Ovary (tissue), 9 donors: ENCODE measurements around the gene HBQ1. TPM values are rescaled to one million over a fixed set of nuclear protein-coding genes. Genes with fewer than 3 reads are reported as not detected.

Source experiments
- DNase-seq, 5 donors: peaks; one replicate each; pipeline ENCODE4 v3.0.0-alpha.2; 2019 to 2020
- H3K27ac ChIP-seq, 2 donors: fragments of 200-600 bp; one replicate each; pipeline versions ENCODE4 v1.5.1 to v1.8.0; 2019 to 2022
- H3K27me3 ChIP-seq: fragments of 200-600 bp; one replicate; pipeline ENCODE4 v1.8.0; 2022
- H3K36me3 ChIP-seq: fragments of 200-600 bp; sonication (generic); one replicate; pipeline ENCODE4 v1.5.1; 2019
- H3K4me1 ChIP-seq: one replicate; pipeline ENCODE4 v1.8.1; 2013; ENCODE audit warnings: mild to moderate bottlenecking, moderate library complexity; ENCODE audit not compliant: insufficient read depth
- H3K4me3 ChIP-seq: fragments of 200-600 bp; sonication (generic); one replicate; pipeline ENCODE4 v1.5.1; 2017
- H3K9me3 ChIP-seq, 2 donors: fragments of 200-600 bp in 1 of 2; sonication (generic) in 1 of 2; one replicate each; pipeline versions ENCODE4 v1.5.1 to v1.8.1; 2013 to 2019; ENCODE audit warnings: mild to moderate bottlenecking in 1 of 2, moderate library complexity in 1 of 2
- CTCF ChIP-seq, 3 donors: fragments of 450-650 bp in 2 of 3; fragments of 200-600 bp in 1 of 3; IDR thresholded peaks; one replicate each; pipeline versions ENCODE4 v1.5.1 to v1.8.0; 2016 to 2022; ENCODE audit warnings: antibody characterized with exemption in 3 of 3, mild to moderate bottlenecking in 1 of 3
- EP300 ChIP-seq: sonication (generic); formaldehyde crosslinking; IDR thresholded peaks from one replicate; pipeline ENCODE4 v1.6.1; 2017; ENCODE audit warnings: antibody characterized with exemption
- POLR2A ChIP-seq: fragments of 450-650 bp; IDR thresholded peaks from one replicate; pipeline ENCODE4 v1.6.1; 2017; ENCODE audit warnings: antibody characterized with exemption, mild to moderate bottlenecking, moderate library complexity
- WGBS, 3 donors: extraction: QIAGEN DNeasy Blood & Tissue Kit in 1 of 3; methylation state at CpG; one replicate each; pipeline versions ENCODE4 v1.1.5 to v1.1.7; 2013 to 2017; 5-methylcytosine and 5-hydroxymethylcytosine counted together
- intact Hi-C, 4 donors: fragments of 100-400 bp; cut with DNase I; formaldehyde crosslinking; loops; one replicate each; pipeline versions ENCODE4 v1.11.0 to v1.15.1; 2022 to 2023
- polyA plus RNA-seq, 2 donors: library from polyadenylated mRNA; stranded (reverse); fragments of 200-250 nt in 1 of 2; fragments of 350-450 nt in 1 of 2; fragmentation: Illumina TruSeq in 1 of 2; extraction: RNeasy Lipid Tissue Mini Kit (QIAGEN cat#74804) in 1 of 2; gene quantifications; one replicate each; pipeline ENCODE4 v1.2.3, GENCODE V29; 2013 to 2014
- total RNA-seq, 7 donors: library from RNA; depleted of rRNA in 2 of 7; stranded (reverse); fragments of >200 nt in 2 of 7; fragmentation: NEBNext Ultra II Directional in 3 of 7; extraction: Animal tissue kit (Norgen Biotek cat#: 25700) in 3 of 7; gene quantifications; one replicate each; pipeline versions ENCODE4 v1.1.0 to v1.2.4, GENCODE V29; 2016 to 2023
- donor health status: DM: no; HTN: no; CAD: no; lungs with moderate emphysema.
- donor health status: DM: no; HTN: no; CAD: no.
- donor health status: Bipolar disorder and iron deficiency.
- donor health status: DM: yes; HTN: yes; CAD: no.
- donor health status: DM: no; HTN: no; CAD: no.
- donor health status: DM: yes; HTN: yes; CAD: no.

HBQ1 gene
- total and polyA plus RNA-seq, 9 donors, result 0.29 TPM; not detected in 8

GRCh38 chr16:143456-143855, 36.8 kb upstream of the HBQ1 start:
- Histone ChIP-seq H3K27me3 (no peaks in the 10 kb centered on the region), H3K36me3 (no peaks in the 10 kb centered on the region), H3K4me1 (no peaks in the 10 kb centered on the region), H3K4me3 (no peak overlapping the region), H3K27ac (no peak overlapping the region), H3K9me3 (no peaks in the 10 kb centered on the region)
- intact Hi-C loops, result no loop called here
- TF ChIP-seq POLR2A (no peak), CTCF (IDR thresholded peaks at IDR 0.05) (no peak), EP300 (no peak)
- WGBS, 3 donors, result 51 to 68% (median 63%) methylated on average over 6 of the region's 6 CpGs
- no peak for DNase-seq

GRCh38 chr16:144797-145252, 35.4 kb upstream of the HBQ1 start:
- H3K4me3 ChIP-seq, result no peak overlapping the region
- H3K36me3 ChIP-seq, result no peaks in the 10 kb centered on the region
- no peak for DNase-seq
- 73 to 77% (median 75%) methylated on average over 14 of the region's 14 CpGs for WGBS, 3 donors
- H3K27ac ChIP-seq, result no peak overlapping the region
- no peaks in the 10 kb centered on the region for H3K4me1 ChIP-seq
- TF ChIP-seq EP300 (no peak), CTCF (IDR thresholded peaks at IDR 0.05) (no peak), POLR2A (no peak)
- no peaks in the 10 kb centered on the region for H3K9me3 ChIP-seq
- intact Hi-C loops, result no loop called here
- H3K27me3 ChIP-seq, result no peaks in the 10 kb centered on the region

- Histone ChIP-seq H3K9me3 (no peaks in the 10 kb centered on the region), H3K27ac (no peak overlapping the region), H3K27me3 (no peaks in the 10 kb centered on the region), H3K36me3 (no peaks in the 10 kb centered on the region), H3K4me3 (no peak overlapping the region), H3K4me1 (no peaks in the 10 kb centered on the region)
- TF ChIP-seq CTCF (IDR thresholded peaks at IDR 0.05), result no peak
- no peak for TF ChIP-seq EP300
- TF ChIP-seq POLR2A, result no peak
- no peak for DNase-seq
- WGBS, 3 donors, result 75 to 88% (median 83%) methylated on average over 2 of the region's 2 CpGs
- intact Hi-C loops, result no loop called here
These were observed 33.6 kb upstream of the HBQ1 start for GRCh38 chr16:146646-147045.

- Histone ChIP-seq H3K9me3 (no peaks in the 10 kb centered on the region), H3K27me3 (no peaks in the 10 kb centered on the region), H3K4me1 (peaks cover under 1% of the 10 kb centered on the region), H3K27ac (no peak overlapping the region), H3K4me3 (no peak overlapping the region), H3K36me3 (no peaks in the 10 kb centered on the region)
- intact Hi-C loops, result no loop called here
- TF ChIP-seq POLR2A (no peak), CTCF (IDR thresholded peaks at IDR 0.05) (no peak), EP300 (no peak)
- WGBS, 3 donors, result 35 to 46% (median 36%) methylated on average over 9 of the region's 9 CpGs
- no peak for DNase-seq
These were observed 31.1 kb upstream of the HBQ1 start for GRCh38 chr16:149024-149660.
